ENCODE results near the gene GRAPL.
"Not testable (repeated sequence)": the region's sequence is repeated elsewhere in the genome, so short reads cannot be mapped to it uniquely, and the experiment has no call there.

The GRAPL gene

DNA sequence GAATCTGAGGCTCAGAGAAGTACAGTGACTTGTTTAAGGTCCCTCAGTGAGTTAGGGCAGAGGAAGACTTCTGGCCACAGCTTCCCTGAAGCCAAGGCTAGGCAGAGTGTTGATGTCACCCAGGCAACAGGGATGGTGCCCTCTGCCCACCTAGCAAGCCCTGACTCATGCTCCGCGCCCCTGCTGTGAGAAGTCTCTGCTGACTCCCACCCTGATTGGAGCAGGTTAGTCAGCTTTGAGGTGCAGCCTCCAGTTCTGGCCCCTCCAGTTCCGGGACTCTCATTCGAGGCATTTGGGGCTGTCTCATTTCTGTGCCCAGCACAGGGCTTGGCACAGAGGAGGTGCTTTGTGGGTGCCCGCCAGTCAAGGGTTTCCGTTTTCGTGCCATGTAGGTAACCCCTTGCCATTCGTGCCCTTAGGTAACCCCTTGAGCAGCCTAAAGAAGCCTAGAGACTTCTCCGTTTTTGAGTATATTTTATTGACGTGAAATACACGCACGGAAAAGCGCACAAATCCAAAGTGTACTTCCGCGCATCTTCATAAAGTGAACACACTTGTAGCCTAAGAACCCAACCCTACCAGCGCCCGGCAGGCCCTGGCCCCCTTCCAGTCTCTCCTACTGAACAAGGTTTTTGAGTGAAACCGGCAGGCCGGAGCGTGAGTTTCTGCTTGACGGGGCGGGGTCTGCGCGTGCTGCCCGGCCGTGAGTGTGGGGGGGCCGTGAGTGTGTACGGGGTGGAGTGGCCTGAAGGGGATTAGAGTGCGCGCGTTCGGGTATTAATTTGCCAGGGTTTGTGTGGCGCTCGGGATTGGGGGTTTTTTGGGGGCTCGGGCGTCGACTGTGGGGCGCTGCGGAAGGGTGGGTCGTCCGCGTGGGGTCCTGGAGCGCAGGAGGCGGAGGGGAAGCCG is 16.9 kb upstream of the GRAPL start:
- H3F3A ChIP-seq (ENCODE audit: insufficient read depth); H3K36me3 ChIP-seq (ENCODE audit: low read length); H3K9me2 ChIP-seq (replicated peaks; ENCODE audit: insufficient read depth, low read length); H3K79me2 ChIP-seq (ENCODE audit: insufficient read depth, low read length); H2AFZ ChIP-seq (ENCODE audit: low read depth, low read length, severe bottlenecking); H4K20me1 ChIP-seq (ENCODE audit: low read depth, low read length); H3K9me3 ChIP-seq (ENCODE audit: insufficient read depth, low read length); H3K4me3 ChIP-seq (ENCODE audit: insufficient read depth, low read length, poor library complexity, severe bottlenecking); H3K27ac ChIP-seq (ENCODE audit: low read depth, low read length); H3K9ac ChIP-seq (ENCODE audit: low read length); H3K27me3 ChIP-seq (ENCODE audit: low read length): not testable (repeated sequence)
- H3K4me2 ChIP-seq (ENCODE audit: low read depth, low read length, poor library complexity, severe bottlenecking): peak overlapping the region; percentile 58

DNA sequence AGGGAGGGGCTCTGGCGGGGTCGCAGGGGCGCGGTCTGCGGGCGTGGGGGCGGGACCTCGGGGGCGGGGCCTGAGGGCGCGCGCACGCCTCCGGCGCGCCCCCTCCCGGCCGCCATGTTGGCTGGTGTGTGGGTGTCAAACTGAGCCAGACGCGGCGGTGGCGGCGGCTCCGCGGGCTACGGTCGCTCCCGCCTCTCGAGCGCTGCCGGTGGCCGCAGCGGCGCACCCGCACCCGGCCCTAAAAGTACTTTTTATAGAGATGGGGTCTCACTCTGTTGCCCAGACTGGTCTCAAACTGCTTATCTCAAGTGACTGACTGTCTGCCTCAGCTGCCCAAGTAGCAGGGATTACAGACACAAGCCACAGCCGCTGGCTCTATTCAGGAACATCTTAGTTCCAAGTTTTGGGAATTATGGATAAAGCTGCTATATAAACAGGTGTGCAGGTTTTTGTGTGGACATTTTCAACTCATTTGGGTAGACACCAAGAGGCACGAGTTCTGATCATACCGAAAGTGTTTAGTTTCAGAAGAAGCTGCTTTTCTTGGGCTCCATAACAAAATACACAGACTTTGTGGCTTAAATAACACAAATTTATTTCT is 16.2 kb upstream of the GRAPL start:
- peak overlapping the region; percentile 39 for H3K9ac ChIP-seq (ENCODE audit: low read length)
- H4K20me1 ChIP-seq (ENCODE audit: low read depth, low read length); H3K27me3 ChIP-seq (ENCODE audit: low read length); H3F3A ChIP-seq (ENCODE audit: insufficient read depth); H3K9me3 ChIP-seq (ENCODE audit: insufficient read depth, low read length); H3K4me3 ChIP-seq (ENCODE audit: insufficient read depth, low read length, poor library complexity, severe bottlenecking); H3K9me2 ChIP-seq (replicated peaks; ENCODE audit: insufficient read depth, low read length); H3K36me3 ChIP-seq (ENCODE audit: low read length); H3K79me2 ChIP-seq (ENCODE audit: insufficient read depth, low read length); H2AFZ ChIP-seq (ENCODE audit: low read depth, low read length, severe bottlenecking): not testable (repeated sequence)
- peak overlapping the region; percentile 58 for H3K4me2 ChIP-seq (ENCODE audit: low read depth, low read length, poor library complexity, severe bottlenecking)
- H3K27ac ChIP-seq (ENCODE audit: low read depth, low read length): peak overlapping the region; percentile 64

DNA sequence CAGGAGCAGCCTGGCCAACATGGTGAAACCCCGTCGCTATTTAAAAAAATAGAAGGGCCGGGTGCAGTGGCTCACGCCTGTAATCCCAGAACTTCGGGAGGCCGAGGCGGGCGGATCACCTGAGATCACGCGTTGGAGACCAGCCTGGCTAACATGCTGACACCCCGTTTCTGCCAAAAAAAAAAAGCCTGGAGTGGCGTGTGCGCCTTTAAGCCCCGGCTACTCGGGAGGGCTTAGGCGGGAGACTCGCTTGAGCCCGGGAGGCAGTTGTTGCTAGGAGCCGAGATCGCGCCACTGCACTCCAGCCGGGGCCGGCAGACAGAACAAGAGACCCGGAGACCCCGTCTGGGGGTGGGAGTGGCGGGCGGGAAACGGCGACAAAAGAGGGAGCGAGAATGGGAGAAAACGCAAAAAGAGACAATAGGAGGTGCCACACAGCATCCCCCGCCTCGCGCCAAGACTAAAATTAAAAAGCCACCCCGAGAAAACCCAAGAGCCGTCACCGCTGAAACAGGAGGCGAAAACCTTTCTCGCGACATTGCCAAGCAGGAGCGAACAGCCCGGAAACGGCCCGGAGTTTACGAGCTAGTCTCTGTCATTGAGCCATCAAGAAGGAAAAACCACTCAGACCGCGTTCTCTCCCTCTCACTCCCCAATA is 15.5 kb upstream of the GRAPL start:
- not testable (repeated sequence) for H3K27me3 ChIP-seq (ENCODE audit: low read length); H3K79me2 ChIP-seq (ENCODE audit: insufficient read depth, low read length); H2AFZ ChIP-seq (ENCODE audit: low read depth, low read length, severe bottlenecking); H3F3A ChIP-seq (ENCODE audit: insufficient read depth); H3K9me2 ChIP-seq (replicated peaks; ENCODE audit: insufficient read depth, low read length); H3K9me3 ChIP-seq (ENCODE audit: insufficient read depth, low read length); H3K4me3 ChIP-seq (ENCODE audit: insufficient read depth, low read length, poor library complexity, severe bottlenecking); H4K20me1 ChIP-seq (ENCODE audit: low read depth, low read length); H3K36me3 ChIP-seq (ENCODE audit: low read length)
- H3K9ac ChIP-seq (ENCODE audit: low read length): peak overlapping the region; percentile 39; the same call in 1 of the 2 replicates
- H3K27ac ChIP-seq (ENCODE audit: low read depth, low read length): peak overlapping the region; percentile 80
- peak overlapping the region; percentile 56 for H3K4me2 ChIP-seq (ENCODE audit: low read depth, low read length, poor library complexity, severe bottlenecking)

DNA sequence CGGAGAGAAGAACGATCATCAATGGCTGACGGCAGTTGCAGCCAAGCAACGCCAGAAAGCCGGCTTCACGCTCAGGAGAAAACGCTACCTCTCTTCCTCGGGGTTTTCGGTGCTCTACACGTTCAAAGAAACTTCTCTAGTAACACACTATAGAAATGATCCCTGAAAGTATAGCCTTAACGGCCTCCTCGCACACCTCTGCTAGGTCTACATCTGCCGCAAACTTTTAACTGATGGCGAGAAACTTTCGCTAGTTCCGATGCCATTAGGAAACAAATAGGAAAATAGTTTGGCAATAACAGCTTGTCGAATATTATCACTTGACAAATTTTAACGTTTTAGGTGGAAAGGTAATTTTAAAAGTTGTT is 14.9 kb upstream of the GRAPL start:
- H3K9ac ChIP-seq (ENCODE audit: low read length); H2AFZ ChIP-seq (ENCODE audit: low read depth, low read length, severe bottlenecking); H3K4me3 ChIP-seq (ENCODE audit: insufficient read depth, low read length, poor library complexity, severe bottlenecking); H3K79me2 ChIP-seq (ENCODE audit: insufficient read depth, low read length); H3K9me3 ChIP-seq (ENCODE audit: insufficient read depth, low read length); H3K27me3 ChIP-seq (ENCODE audit: low read length); H3F3A ChIP-seq (ENCODE audit: insufficient read depth); H3K9me2 ChIP-seq (replicated peaks; ENCODE audit: insufficient read depth, low read length); H3K36me3 ChIP-seq (ENCODE audit: low read length); H4K20me1 ChIP-seq (ENCODE audit: low read depth, low read length); H3K27ac ChIP-seq (ENCODE audit: low read depth, low read length); H3K4me2 ChIP-seq (ENCODE audit: low read depth, low read length, poor library complexity, severe bottlenecking): not testable (repeated sequence)

DNA sequence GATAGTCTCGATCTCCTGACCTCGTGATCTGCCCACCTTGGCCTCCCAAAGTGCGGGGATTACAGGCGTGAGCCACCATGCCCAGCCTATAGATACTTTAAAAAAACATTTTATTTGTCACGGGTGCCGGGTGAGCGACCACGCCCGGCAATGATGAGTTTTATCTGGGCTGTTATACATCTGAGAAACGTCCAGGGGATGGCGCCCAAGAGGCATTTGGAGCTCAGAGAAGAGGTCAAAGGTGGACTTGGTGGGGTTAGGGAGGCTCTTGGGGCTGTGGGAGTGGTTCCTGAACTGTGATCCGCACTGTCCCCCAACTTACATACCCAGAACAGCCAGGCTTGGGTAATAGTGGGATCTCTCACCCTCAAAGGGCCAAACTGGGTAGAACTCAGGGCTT is 8.7 kb upstream of the GRAPL start:
- H3F3A ChIP-seq (ENCODE audit: insufficient read depth); H3K27me3 ChIP-seq (ENCODE audit: low read length); H3K36me3 ChIP-seq (ENCODE audit: low read length); H4K20me1 ChIP-seq (ENCODE audit: low read depth, low read length); H3K9me3 ChIP-seq (ENCODE audit: insufficient read depth, low read length); H2AFZ ChIP-seq (ENCODE audit: low read depth, low read length, severe bottlenecking); H3K9me2 ChIP-seq (replicated peaks; ENCODE audit: insufficient read depth, low read length); H3K27ac ChIP-seq (ENCODE audit: low read depth, low read length); H3K4me2 ChIP-seq (ENCODE audit: low read depth, low read length, poor library complexity, severe bottlenecking); H3K9ac ChIP-seq (ENCODE audit: low read length); H3K4me3 ChIP-seq (ENCODE audit: insufficient read depth, low read length, poor library complexity, severe bottlenecking); H3K79me2 ChIP-seq (ENCODE audit: insufficient read depth, low read length): not testable (repeated sequence)

- not testable (repeated sequence) for H2AFZ ChIP-seq (ENCODE audit: low read depth, low read length, severe bottlenecking); H4K20me1 ChIP-seq (ENCODE audit: low read depth, low read length); H3K36me3 ChIP-seq (ENCODE audit: low read length); H3K4me3 ChIP-seq (ENCODE audit: insufficient read depth, low read length, poor library complexity, severe bottlenecking); H3K9ac ChIP-seq (ENCODE audit: low read length); H3F3A ChIP-seq (ENCODE audit: insufficient read depth); H3K27me3 ChIP-seq (ENCODE audit: low read length); H3K9me2 ChIP-seq (replicated peaks; ENCODE audit: insufficient read depth, low read length); H3K79me2 ChIP-seq (ENCODE audit: insufficient read depth, low read length); H3K4me2 ChIP-seq (ENCODE audit: low read depth, low read length, poor library complexity, severe bottlenecking); H3K9me3 ChIP-seq (ENCODE audit: insufficient read depth, low read length); H3K27ac ChIP-seq (ENCODE audit: low read depth, low read length)
Observed at GRCh38 chr17:19125289-19125688, 2.1 kb upstream of the GRAPL start.

DNA sequence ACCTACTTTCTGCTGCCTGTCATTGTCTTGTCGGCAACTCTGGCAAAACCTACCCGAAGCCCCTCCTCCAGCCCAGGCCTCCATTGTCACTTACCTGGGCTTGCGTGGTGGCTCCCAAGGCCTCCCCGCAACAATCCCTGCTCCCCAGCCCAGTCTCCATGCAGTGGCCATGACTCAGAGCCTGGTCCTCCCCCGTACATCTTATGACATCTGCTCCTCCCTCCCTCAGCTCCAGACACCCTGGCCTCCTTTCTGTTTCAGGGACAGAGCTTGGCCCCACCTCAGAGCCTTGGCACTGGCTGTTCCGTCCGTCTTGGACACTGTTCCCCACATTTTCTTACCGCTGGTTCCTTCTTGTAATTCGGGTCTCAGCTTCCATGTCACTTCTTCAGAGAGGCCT is 2.1 kb downstream of the GRAPL start:
- not testable (repeated sequence) for H3K27me3 ChIP-seq (ENCODE audit: low read length); H3K9me3 ChIP-seq (ENCODE audit: insufficient read depth, low read length); H3K4me2 ChIP-seq (ENCODE audit: low read depth, low read length, poor library complexity, severe bottlenecking); H3K79me2 ChIP-seq (ENCODE audit: insufficient read depth, low read length); H4K20me1 ChIP-seq (ENCODE audit: low read depth, low read length); H3K4me3 ChIP-seq (ENCODE audit: insufficient read depth, low read length, poor library complexity, severe bottlenecking); H3F3A ChIP-seq (ENCODE audit: insufficient read depth); H3K9ac ChIP-seq (ENCODE audit: low read length); H2AFZ ChIP-seq (ENCODE audit: low read depth, low read length, severe bottlenecking); H3K27ac ChIP-seq (ENCODE audit: low read depth, low read length); H3K9me2 ChIP-seq (replicated peaks; ENCODE audit: insufficient read depth, low read length); H3K36me3 ChIP-seq (ENCODE audit: low read length)

DNA sequence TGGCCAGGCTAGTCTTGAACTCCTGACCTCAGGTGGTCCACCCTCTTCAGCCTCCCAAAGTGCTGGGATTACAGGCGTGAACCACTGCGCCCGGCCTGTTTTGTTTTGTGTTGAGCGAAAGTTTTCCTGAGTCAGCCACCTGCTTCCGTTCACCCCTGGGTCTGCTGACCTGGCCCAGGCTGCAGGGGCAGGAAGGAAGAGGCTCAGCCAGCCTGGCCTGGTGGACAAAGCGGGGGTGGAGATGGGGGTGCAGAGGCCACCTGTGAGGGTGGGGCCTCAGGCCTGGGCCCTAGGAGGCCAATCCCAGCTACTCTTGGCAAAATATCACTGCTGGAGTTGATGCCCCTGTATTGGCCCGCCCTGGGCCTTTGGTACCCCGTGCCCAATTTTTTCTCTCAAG is 3.7 kb downstream of the GRAPL start:
- not testable (repeated sequence) for H3K9ac ChIP-seq (ENCODE audit: low read length); H3K36me3 ChIP-seq (ENCODE audit: low read length); H3K4me3 ChIP-seq (ENCODE audit: insufficient read depth, low read length, poor library complexity, severe bottlenecking); H3K27ac ChIP-seq (ENCODE audit: low read depth, low read length); H3K79me2 ChIP-seq (ENCODE audit: insufficient read depth, low read length); H4K20me1 ChIP-seq (ENCODE audit: low read depth, low read length); H3K27me3 ChIP-seq (ENCODE audit: low read length); H3K4me2 ChIP-seq (ENCODE audit: low read depth, low read length, poor library complexity, severe bottlenecking); H3K9me2 ChIP-seq (replicated peaks; ENCODE audit: insufficient read depth, low read length); H2AFZ ChIP-seq (ENCODE audit: low read depth, low read length, severe bottlenecking); H3K9me3 ChIP-seq (ENCODE audit: insufficient read depth, low read length); H3F3A ChIP-seq (ENCODE audit: insufficient read depth)
